Measurements from ENCODE around the gene NDC80. TPM values are rescaled to one million over a fixed set of nuclear protein-coding genes. Genes with fewer than 3 reads are reported as not detected.

NDC80 gene
- total and polyA plus RNA-seq, 3 donors from 2014 or later, result 8.4 to 15.4 (median 12.9) TPM

GRCh38 chr18:2618009-2618408 is 46.7 kb downstream of the NDC80 start:
- Histone ChIP-seq H3K9me3 (no peaks in the 10 kb centered on the region), H3K36me3 (ENCODE audit: low read depth, missing control alignments) (no peaks in the 10 kb centered on the region), H3K4me3 (no peak overlapping the region), H3K4me1 (no peaks in the 10 kb centered on the region), H3K27me3 (no peaks in the 10 kb centered on the region), H3K27ac (no peak overlapping the region)
- TF ChIP-seq CTCF (IDR thresholded peaks at IDR 0.05) (no peak), POLR2A (IDR thresholded peaks at IDR 0.05) (no peak)
- WGBS, 2 donors, result 95 to 96% methylated on average over 4 of the region's 4 CpGs
- intact Hi-C loops (cut with DNase I; ENCODE audit: low total_unique reads), result no loop called here
- no peak for DNase-seq

- 78% methylated on average over 5 of the region's 5 CpGs for WGBS, 2 donors
- intact Hi-C loops (cut with DNase I; ENCODE audit: low total_unique reads), result no loop called here
- Histone ChIP-seq H3K4me1 (no peaks in the 10 kb centered on the region), H3K27ac (no peak overlapping the region), H3K36me3 (ENCODE audit: low read depth, missing control alignments) (no peaks in the 10 kb centered on the region), H3K9me3 (no peaks in the 10 kb centered on the region), H3K27me3 (no peaks in the 10 kb centered on the region), H3K4me3 (no peak overlapping the region)
- DNase-seq, result no peak
- no peak for TF ChIP-seq POLR2A (IDR thresholded peaks at IDR 0.05)
- no peak for TF ChIP-seq CTCF (IDR thresholded peaks at IDR 0.05)
These were observed 53.9 kb downstream of the NDC80 start for GRCh38 chr18:2625217-2625616.

- intact Hi-C loops (cut with DNase I; ENCODE audit: low total_unique reads), result no loop called here
- Histone ChIP-seq H3K4me1 (no peaks in the 10 kb centered on the region), H3K27me3 (no peaks in the 10 kb centered on the region), H3K27ac (no peak overlapping the region), H3K9me3 (no peaks in the 10 kb centered on the region), H3K4me3 (no peak overlapping the region), H3K36me3 (ENCODE audit: low read depth, missing control alignments) (no peaks in the 10 kb centered on the region)
- 95 to 100% methylated on average over 1 of the region's 1 CpG for WGBS, 2 donors
- TF ChIP-seq CTCF (IDR thresholded peaks at IDR 0.05) (no peak), POLR2A (IDR thresholded peaks at IDR 0.05) (no peak)
- DNase-seq, result no peak
These were observed 56.5 kb downstream of the NDC80 start for GRCh38 chr18:2627821-2628276.

- 80 to 93% methylated on average over 2 of the region's 2 CpGs for WGBS, 2 donors
- H3K4me3 ChIP-seq, result no peak overlapping the region
- H3K9me3 ChIP-seq, result no peaks in the 10 kb centered on the region
- no peak for DNase-seq
- H3K36me3 ChIP-seq (ENCODE audit: low read depth, missing control alignments), result no peaks in the 10 kb centered on the region
- intact Hi-C loops (cut with DNase I; ENCODE audit: low total_unique reads), result no loop called here
- no peak overlapping the region for H3K27ac ChIP-seq
- no peak for TF ChIP-seq CTCF (IDR thresholded peaks at IDR 0.05)
- TF ChIP-seq POLR2A (IDR thresholded peaks at IDR 0.05), result no peak
- no peaks in the 10 kb centered on the region for H3K4me1 ChIP-seq
- H3K27me3 ChIP-seq, result no peaks in the 10 kb centered on the region
These were observed 57.6 kb downstream of the NDC80 start for GRCh38 chr18:2629003-2629402.

- intact Hi-C loops (cut with DNase I; ENCODE audit: low total_unique reads), result no loop called here
- WGBS, 2 donors, result 52 to 77% methylated on average over 1 of the region's 1 CpG
- no peak for DNase-seq
- Histone ChIP-seq H3K27ac (peak overlapping the region; percentile 63 to 76), H3K4me1 (peaks cover 3% of the 10 kb centered on the region), H3K27me3 (no peaks in the 10 kb centered on the region), H3K36me3 (ENCODE audit: low read depth, missing control alignments) (no peaks in the 10 kb centered on the region), H3K4me3 (no peak overlapping the region), H3K9me3 (no peaks in the 10 kb centered on the region)
- TF ChIP-seq CTCF (IDR thresholded peaks at IDR 0.05) (no peak), POLR2A (IDR thresholded peaks at IDR 0.05) (no peak)
These were observed 64.2 kb downstream of the NDC80 start for GRCh38 chr18:2635586-2635985.

Measured in testis (tissue), 3 donors.